PC-9 (cell line): Measurements from ENCODE around the gene ETV6. TPM values are rescaled to one million over a fixed set of nuclear protein-coding genes. Genes with fewer than 3 reads are reported as not detected.

Experiments used
- BruUV-seq: library from RNA; stranded (reverse); fragments of 400-500 nt; replicated peaks from 2 replicates; lab custom pipeline; 2021; lab: Mats Ljungman, UMichigan
- CTCF ChIA-PET: fragments of 300-600 bp; sonication (Branson Sonifier 250); formaldehyde crosslinking; loops from one replicate; lab custom pipeline; 2022; ENCODE audit warnings: antibody characterized with exemption; lab: Charles Lee
- POLR2A ChIA-PET: fragments of 300-600 bp; sonication (Branson Sonifier 250); formaldehyde crosslinking; loops from one replicate; lab custom pipeline; 2022; ENCODE audit warnings: antibody characterized with exemption; ENCODE audit not compliant: unreplicated experiment; lab: Charles Lee
- DNase-seq, 2 experiments: peaks; one replicate each; pipeline versions ENCODE4 v3.0.0 to v3.0.0-alpha.2; 2015 to 2022; ENCODE audit warnings: mixed read lengths in 1 of 2
- H2AFZ ChIP-seq: fragments of 200-600 bp; sonication (generic); 2 replicates; pipeline ENCODE4 v1.8.1; 2017; ENCODE audit warnings: antibody characterized with exemption
- H3F3A ChIP-seq: fragments of 200-600 bp; sonication (generic); 2 replicates; pipeline ENCODE4 v1.8.1; 2017; ENCODE audit warnings: antibody characterized with exemption, mild to moderate bottlenecking, low read depth; ENCODE audit not compliant: insufficient read depth
- H3K27ac ChIP-seq: fragments of 200-600 bp; sonication (generic); 2 replicates; pipeline ENCODE4 v1.6.1; 2016; ENCODE audit warnings: mixed run types
- H3K27me3 ChIP-seq: fragments of 200-600 bp; sonication (generic); 2 replicates; pipeline ENCODE4 v1.6.1; 2016; ENCODE audit warnings: low read depth, mixed run types; ENCODE audit not compliant: insufficient read depth
- H3K36me3 ChIP-seq: fragments of 200-600 bp; sonication (generic); 2 replicates; pipeline ENCODE4 v1.6.1; 2016; ENCODE audit warnings: low read depth, mixed run types
- H3K4me1 ChIP-seq: fragments of 200-600 bp; sonication (generic); replicated peaks from 2 replicates; pipeline ENCODE4 v1.6.1; 2016; ENCODE audit warnings: mixed run types; ENCODE audit not compliant: insufficient read depth
- H3K4me2 ChIP-seq: fragments of 200-600 bp; sonication (generic); 2 replicates; pipeline ENCODE4 v1.6.1; 2017; ENCODE audit warnings: mixed run types
- H3K4me3 ChIP-seq: fragments of 200-600 bp; sonication (generic); 2 replicates; pipeline ENCODE4 v1.6.1; 2016; ENCODE audit warnings: mixed run types
- H3K79me2 ChIP-seq: fragments of 200-600 bp; sonication (generic); 2 replicates; pipeline ENCODE4 v1.6.1; 2017; ENCODE audit warnings: low read depth, mixed run types
- H3K9me2 ChIP-seq: fragments of 200-600 bp; sonication (generic); 2 replicates; pipeline ENCODE4 v1.8.1; 2017; ENCODE audit warnings: mild to moderate bottlenecking; ENCODE audit not compliant: insufficient read depth
- H3K9me3 ChIP-seq: fragments of 200-600 bp; sonication (generic); 2 replicates; pipeline ENCODE4 v1.8.1; 2016; ENCODE audit warnings: low read depth; ENCODE audit not compliant: insufficient read depth
- H4K20me1 ChIP-seq: fragments of 200-600 bp; sonication (generic); 2 replicates; pipeline ENCODE4 v1.8.1; 2017; ENCODE audit not compliant: insufficient read depth
- EZH2 ChIP-seq: fragments of 200-600 bp; sonication (generic); IDR thresholded peaks from 2 replicates; pipeline ENCODE4 v1.8.0; 2017; ENCODE audit warnings: antibody characterized with exemption, low read depth
- intact Hi-C: fragments of 100-400 bp; cut with micrococcal nuclease; formaldehyde crosslinking; loops from one replicate; pipeline ENCODE4 v1.10.0; 2022; ENCODE audit not compliant: unreplicated experiment
- total RNA-seq: library from RNA; stranded (reverse); gene quantifications from 2 replicates; pipeline ENCODE4 v1.2.3, GENCODE V29; 2021
- TF ChIP-seq, protein P1 (sequence below): fragments of 200-600 bp; sonication (generic); conservative IDR thresholded peaks from 2 replicates; pipeline ENCODE4 v1.6.1; 2017; ENCODE audit warnings: mixed run types, antibody characterized with exemption, mild to moderate bottlenecking, moderate library complexity

ETV6 gene
- total RNA-seq, 1 experiment from 2014 or later, result 62.8 TPM

- no peak for TF ChIP-seq EZH2
- TF ChIP-seq, protein P1, sequence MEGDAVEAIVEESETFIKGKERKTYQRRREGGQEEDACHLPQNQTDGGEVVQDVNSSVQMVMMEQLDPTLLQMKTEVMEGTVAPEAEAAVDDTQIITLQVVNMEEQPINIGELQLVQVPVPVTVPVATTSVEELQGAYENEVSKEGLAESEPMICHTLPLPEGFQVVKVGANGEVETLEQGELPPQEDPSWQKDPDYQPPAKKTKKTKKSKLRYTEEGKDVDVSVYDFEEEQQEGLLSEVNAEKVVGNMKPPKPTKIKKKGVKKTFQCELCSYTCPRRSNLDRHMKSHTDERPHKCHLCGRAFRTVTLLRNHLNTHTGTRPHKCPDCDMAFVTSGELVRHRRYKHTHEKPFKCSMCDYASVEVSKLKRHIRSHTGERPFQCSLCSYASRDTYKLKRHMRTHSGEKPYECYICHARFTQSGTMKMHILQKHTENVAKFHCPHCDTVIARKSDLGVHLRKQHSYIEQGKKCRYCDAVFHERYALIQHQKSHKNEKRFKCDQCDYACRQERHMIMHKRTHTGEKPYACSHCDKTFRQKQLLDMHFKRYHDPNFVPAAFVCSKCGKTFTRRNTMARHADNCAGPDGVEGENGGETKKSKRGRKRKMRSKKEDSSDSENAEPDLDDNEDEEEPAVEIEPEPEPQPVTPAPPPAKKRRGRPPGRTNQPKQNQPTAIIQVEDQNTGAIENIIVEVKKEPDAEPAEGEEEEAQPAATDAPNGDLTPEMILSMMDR, result no peak
- no peaks in the 10 kb centered on the region for H3K27me3 ChIP-seq
- H2AFZ ChIP-seq, result no peak overlapping the region
- H3K36me3 ChIP-seq, result no peaks in the 10 kb centered on the region
- intact Hi-C loops, result loop anchor here (2.0 to 5.0 kb wide), 2 partner anchors 210 to 235 kb away; no protein-coding TSS in a partner anchor
- BruUV-seq, result no TSS peak
- no peaks in the 10 kb centered on the region for H4K20me1 ChIP-seq
- H3F3A ChIP-seq, result peaks cover 42% of the 10 kb centered on the region
- CTCF ChIA-PET, result interaction anchor here (1.0 kb wide), 1 partner anchor 235 kb away, joined by 3 read pairs; no protein-coding TSS in a partner anchor
- POLR2A ChIA-PET, result no interaction called here
- H3K27ac ChIP-seq, result peak overlapping the region; percentile 95
- no peak for DNase-seq
- H3K9me2 ChIP-seq, result no peaks in the 10 kb centered on the region
- peaks cover 51% of the 10 kb centered on the region for H3K79me2 ChIP-seq
- peaks cover 55% of the 10 kb centered on the region for H3K4me1 ChIP-seq
- no peak overlapping the region for H3K4me3 ChIP-seq
- no peak overlapping the region for H3K4me2 ChIP-seq
- H3K9me3 ChIP-seq, result no peaks in the 10 kb centered on the region
Observed at GRCh38 chr12:11797317-11797913, 147.9 kb downstream of the ETV6 start.

DNA sequence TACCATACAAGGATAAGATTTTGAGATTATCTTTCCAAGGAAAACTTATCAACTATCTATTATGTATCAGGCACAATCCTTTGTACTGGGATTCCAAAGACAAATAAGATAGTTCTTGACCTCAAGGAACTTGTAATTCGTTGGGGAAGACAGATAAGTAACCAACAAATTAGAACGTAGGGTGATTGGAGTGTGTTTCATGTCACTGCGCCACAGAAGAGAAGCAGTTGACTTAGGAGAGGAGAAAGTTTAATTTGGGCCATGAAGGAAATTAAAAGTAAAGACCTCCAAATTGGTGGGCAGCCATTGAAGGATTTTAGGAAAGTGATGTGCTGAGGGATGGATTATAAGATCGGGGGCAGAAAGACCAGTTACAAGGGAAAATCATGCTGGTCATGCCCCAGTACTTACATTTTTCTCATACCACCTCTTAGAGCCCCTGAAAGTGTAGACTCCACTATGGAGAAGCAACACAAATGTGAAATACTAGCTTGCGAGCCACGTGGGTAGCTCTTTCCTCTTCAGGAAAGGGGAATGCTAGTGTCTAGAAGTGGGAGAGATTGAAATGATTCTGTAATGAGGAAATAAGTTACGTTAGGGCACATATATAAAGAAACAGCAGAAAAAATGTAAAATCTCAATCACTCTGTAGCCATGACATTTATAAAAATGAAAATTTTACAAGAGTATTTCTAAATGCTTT lies 148.7 kb downstream of the ETV6 start:
- H3K4me3 ChIP-seq, result no peak overlapping the region
- DNase-seq, result no peak
- H3K27ac ChIP-seq, result no peak overlapping the region; the same call in 1 of the 2 replicates
- H3K27me3 ChIP-seq, result no peaks in the 10 kb centered on the region
- no peaks in the 10 kb centered on the region for H3K36me3 ChIP-seq
- H2AFZ ChIP-seq, result no peak overlapping the region
- no TSS peak for BruUV-seq
- TF ChIP-seq EZH2, result no peak
- TF ChIP-seq, protein P1, result no peak
- no peaks in the 10 kb centered on the region for H3K9me3 ChIP-seq
- intact Hi-C loops, result loop anchor here (5.0 kb wide), 1 partner anchor 209 kb away; no protein-coding TSS in a partner anchor
- no peaks in the 10 kb centered on the region for H4K20me1 ChIP-seq
- no peaks in the 10 kb centered on the region for H3K9me2 ChIP-seq
- ChIA-PET CTCF (no interaction called here), POLR2A (no interaction called here)
- H3K79me2 ChIP-seq, result peaks cover 45% of the 10 kb centered on the region
- peaks cover 54% of the 10 kb centered on the region for H3K4me1 ChIP-seq
- peaks cover 39% of the 10 kb centered on the region for H3F3A ChIP-seq
- H3K4me2 ChIP-seq, result no peak overlapping the region

- no peaks in the 10 kb centered on the region for H3K27me3 ChIP-seq
- H3K79me2 ChIP-seq, result peaks cover 37% of the 10 kb centered on the region; the same call in 1 of the 2 replicates
- no peaks in the 10 kb centered on the region for H3K9me3 ChIP-seq
- no peak overlapping the region for H2AFZ ChIP-seq
- CTCF ChIA-PET, result no interaction called here
- POLR2A ChIA-PET, result no interaction called here
- no TSS peak for BruUV-seq
- TF ChIP-seq, protein P1, result no peak
- no peak for TF ChIP-seq EZH2
- H3K9me2 ChIP-seq, result no peaks in the 10 kb centered on the region
- no peak overlapping the region; the same call in 1 of the 2 replicates for H3K27ac ChIP-seq
- DNase-seq, result peak in 1 of 2 experiments; percentile 78
- no peaks in the 10 kb centered on the region for H4K20me1 ChIP-seq
- peaks cover 46% of the 10 kb centered on the region for H3K4me1 ChIP-seq
- peaks cover 31% of the 10 kb centered on the region for H3F3A ChIP-seq
- H3K36me3 ChIP-seq, result no peaks in the 10 kb centered on the region
- no peak overlapping the region for H3K4me3 ChIP-seq
- H3K4me2 ChIP-seq, result no peak overlapping the region
- intact Hi-C loops, result loop anchor here (5.0 kb wide), 1 partner anchor 208 kb away; no protein-coding TSS in a partner anchor
Observed at GRCh38 chr12:11798856-11799501, 149.5 kb downstream of the ETV6 start.
